Keratinocyte (primary cell): Measurements from ENCODE around the gene RRAD. TPM values are rescaled to one million over a fixed set of nuclear protein-coding genes. Genes with fewer than 3 reads are reported as not detected.

Experiments
- DNase-seq: peaks from one replicate; pipeline ENCODE4 v3.0.0-alpha.2; 2011; ENCODE audit warnings: low read depth, missing footprints, low spot score
- FAIRE-seq: peaks from 2 replicates; lab custom pipeline; 2011; peaks lifted over from hg19 to GRCh38; lab: Jason Lieb, UNC
- H2AFZ ChIP-seq: 2 replicates; pipeline ENCODE4 v1.6.0; 2012; ENCODE audit warnings: low read length, control low read depth, inconsistent platforms; ENCODE audit not compliant: control insufficient read depth
- H3K27ac ChIP-seq: 2 replicates; pipeline ENCODE4 v1.5.1; 2011; ENCODE audit warnings: low read length; ENCODE audit not compliant: control insufficient read depth, insufficient read depth
- H3K27me3 ChIP-seq: 3 replicates; pipeline ENCODE4 v1.6.0; 2011; ENCODE audit warnings: low read length; ENCODE audit not compliant: control insufficient read depth, insufficient read depth; ENCODE audit errors: extremely low read depth
- H3K36me3 ChIP-seq, 2 experiments: 2 replicates in 1 of 2; 3 replicates in 1 of 2; pipeline ENCODE4 v1.5.1; 2011; ENCODE audit warnings: low read length in 2 of 2, mild to moderate bottlenecking in 1 of 2; ENCODE audit not compliant: control insufficient read depth in 2 of 2, insufficient read depth in 2 of 2; ENCODE audit errors: extremely low read depth in 1 of 2
- H3K4me1 ChIP-seq: 3 replicates; pipeline ENCODE4 v1.5.1; 2011; ENCODE audit warnings: low read length; ENCODE audit not compliant: control insufficient read depth, insufficient read depth; ENCODE audit errors: extremely low read depth
- H3K4me2 ChIP-seq: 3 replicates; pipeline ENCODE4 v1.6.0; 2011; ENCODE audit warnings: low read depth, low read length; ENCODE audit not compliant: control insufficient read depth, insufficient read depth; ENCODE audit errors: extremely low read depth
- H3K4me3 ChIP-seq, 3 experiments: fragments of 200-600 bp in 1 of 3; sonication (generic) in 1 of 3; 2 replicates in 2 of 3; 3 replicates in 1 of 3; pipeline ENCODE4 v1.5.1; 2011 to 2016; ENCODE audit warnings: low read length in 3 of 3, mild to moderate bottlenecking in 3 of 3, control low read depth in 2 of 3, inconsistent platforms in 1 of 3, low read depth in 1 of 3, mixed read lengths in 1 of 3, mixed run types in 1 of 3, moderate library complexity in 1 of 3; ENCODE audit not compliant: control insufficient read depth in 2 of 3, insufficient read depth in 2 of 3; ENCODE audit errors: extremely low read depth in 1 of 3
- H3K79me2 ChIP-seq: 2 replicates; pipeline ENCODE4 v1.6.0; 2012; ENCODE audit warnings: low read length; ENCODE audit not compliant: control insufficient read depth, insufficient read depth
- H3K9ac ChIP-seq: 3 replicates; pipeline ENCODE4 v1.6.0; 2011; ENCODE audit warnings: low read length; ENCODE audit not compliant: control insufficient read depth, insufficient read depth; ENCODE audit errors: extremely low read depth
- H3K9me1 ChIP-seq: 3 replicates; pipeline ENCODE4 v1.6.0; 2011; ENCODE audit warnings: low read length; ENCODE audit not compliant: control insufficient read depth, insufficient read depth; ENCODE audit errors: extremely low read depth
- H3K9me3 ChIP-seq: 2 replicates; pipeline ENCODE4 v1.5.1; 2012; ENCODE audit warnings: low read depth, low read length; ENCODE audit not compliant: control insufficient read depth
- H4K20me1 ChIP-seq: 3 replicates; pipeline ENCODE4 v1.6.0; 2011; ENCODE audit warnings: low read length; ENCODE audit not compliant: control insufficient read depth, insufficient read depth; ENCODE audit errors: extremely low read depth
- EZH2 ChIP-seq: IDR thresholded peaks from one replicate; pipeline ENCODE4 v1.6.1; 2012; ENCODE audit warnings: inconsistent platforms, mild to moderate bottlenecking, low read length, moderate library complexity
- dilution Hi-C: fragments of 300-500 bp; cut with MboI; formaldehyde crosslinking; loops from one replicate; pipeline ENCODE4 v1.7.0; 2020; ENCODE audit warnings: low sequenced_read_pairs; ENCODE audit not compliant: extremely low pct_ligation_motif_present
- polyA plus RNA-seq, 5 experiments: library from polyadenylated mRNA; depleted of rRNA in 3 of 5; stranded (reverse) in 3 of 5; stranded (forward) in 1 of 5; unstranded in 1 of 5; fragments of >200 nt; gene quantifications; 1 replicate in 1 of 5; 2 replicates in 3 of 5; 3 replicates in 1 of 5; pipeline versions ENCODE4 v1.2.1 to v1.2.3, GENCODE V29; 2011 to 2012; ENCODE audit warnings: missing spikeins in 2 of 5, low read depth in 1 of 5, low replicate concordance in 1 of 5
- TF ChIP-seq, protein P1 (sequence below), 3 experiments: IDR thresholded peaks in 1 of 3; conservative IDR thresholded peaks in 1 of 3; optimal IDR thresholded peaks in 1 of 3; 2 replicates in 2 of 3; 3 replicates in 1 of 3; pipeline versions ENCODE3 to v1.5.1; 2011; ENCODE audit warnings: low read length in 3 of 3, mild to moderate bottlenecking in 3 of 3, moderate library complexity in 2 of 3, control low read depth in 1 of 3, inconsistent platforms in 1 of 3; ENCODE audit not compliant: insufficient read depth in 2 of 3; ENCODE audit errors: extremely low read depth in 1 of 3

The RRAD gene
- polyA plus RNA-seq, 1 donor (not counting 4 experiments of a cell fraction or from before 2014, with no cell fraction given): 2.7 TPM

DNA sequence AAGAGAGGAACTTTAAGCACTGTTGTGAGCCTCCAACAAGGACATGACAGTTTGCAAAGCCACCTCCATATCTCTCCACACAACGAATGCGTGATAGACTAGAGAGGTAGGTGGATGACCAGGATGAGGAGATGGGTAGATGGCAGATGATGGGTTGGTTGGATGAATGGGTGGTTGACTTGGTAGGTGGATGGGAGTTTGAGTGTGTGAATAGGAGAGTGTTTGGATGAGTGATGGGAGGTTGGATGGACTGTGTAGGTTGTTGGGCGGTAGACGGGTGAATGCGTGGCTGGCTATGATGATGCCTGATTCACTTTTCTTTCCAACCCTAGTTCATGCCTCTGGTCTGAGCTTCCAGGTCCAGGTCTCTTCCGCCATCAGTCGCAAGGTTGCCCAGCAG is 10.8 kb downstream of the RRAD start:
- dilution Hi-C loops: no loop called here
- H3K9me3 ChIP-seq: no peaks in the 10 kb centered on the region
- no peak overlapping the region for H3K9ac ChIP-seq
- H3K4me1 ChIP-seq: peaks cover 16% of the 10 kb centered on the region
- FAIRE-seq: no peak
- TF ChIP-seq, protein P1, sequence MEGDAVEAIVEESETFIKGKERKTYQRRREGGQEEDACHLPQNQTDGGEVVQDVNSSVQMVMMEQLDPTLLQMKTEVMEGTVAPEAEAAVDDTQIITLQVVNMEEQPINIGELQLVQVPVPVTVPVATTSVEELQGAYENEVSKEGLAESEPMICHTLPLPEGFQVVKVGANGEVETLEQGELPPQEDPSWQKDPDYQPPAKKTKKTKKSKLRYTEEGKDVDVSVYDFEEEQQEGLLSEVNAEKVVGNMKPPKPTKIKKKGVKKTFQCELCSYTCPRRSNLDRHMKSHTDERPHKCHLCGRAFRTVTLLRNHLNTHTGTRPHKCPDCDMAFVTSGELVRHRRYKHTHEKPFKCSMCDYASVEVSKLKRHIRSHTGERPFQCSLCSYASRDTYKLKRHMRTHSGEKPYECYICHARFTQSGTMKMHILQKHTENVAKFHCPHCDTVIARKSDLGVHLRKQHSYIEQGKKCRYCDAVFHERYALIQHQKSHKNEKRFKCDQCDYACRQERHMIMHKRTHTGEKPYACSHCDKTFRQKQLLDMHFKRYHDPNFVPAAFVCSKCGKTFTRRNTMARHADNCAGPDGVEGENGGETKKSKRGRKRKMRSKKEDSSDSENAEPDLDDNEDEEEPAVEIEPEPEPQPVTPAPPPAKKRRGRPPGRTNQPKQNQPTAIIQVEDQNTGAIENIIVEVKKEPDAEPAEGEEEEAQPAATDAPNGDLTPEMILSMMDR (optimal IDR thresholded peaks at IDR 0.05 in 1 of 3, IDR thresholded peaks at IDR 0.05 in 1 of 3, conservative IDR thresholded peaks at IDR 0.05 in 1 of 3; ENCODE audit: extremely low read depth in 1 of 3, insufficient read depth in 2 of 3, low read length in 3 of 3): no peak
- no peak for TF ChIP-seq EZH2
- no peaks in the 10 kb centered on the region for H3K79me2 ChIP-seq
- no peak overlapping the region for H3K4me2 ChIP-seq
- DNase-seq: no peak
- H3K4me3 ChIP-seq: no peak overlapping the region
- no peak overlapping the region for H2AFZ ChIP-seq
- no peaks in the 10 kb centered on the region for H3K27me3 ChIP-seq
- no peaks in the 10 kb centered on the region for H3K36me3 ChIP-seq
- H3K27ac ChIP-seq: no peak overlapping the region
- no peaks in the 10 kb centered on the region for H4K20me1 ChIP-seq
- H3K9me1 ChIP-seq: no peaks in the 10 kb centered on the region

DNA sequence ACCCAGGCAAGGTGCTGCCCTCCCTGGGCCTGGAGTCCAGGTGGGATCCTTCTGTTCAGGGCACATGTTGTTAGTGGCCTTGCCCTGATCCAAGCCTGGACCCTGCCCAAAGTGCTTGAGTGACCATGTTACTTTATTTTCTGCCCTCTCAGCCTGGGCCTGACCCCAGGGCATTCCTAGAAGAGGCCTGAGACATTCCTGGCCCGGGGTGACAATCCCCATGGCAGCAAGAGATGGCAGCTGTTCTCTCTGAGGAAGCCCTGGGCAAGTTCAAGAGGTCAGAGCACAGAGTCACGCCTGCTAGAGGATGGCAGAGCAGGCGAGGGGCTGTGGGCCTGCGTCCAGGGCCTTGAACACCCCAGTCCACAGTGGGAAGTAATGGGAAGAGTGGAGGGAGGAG is 11.6 kb downstream of the RRAD start:
- Histone ChIP-seq H3K4me1 (peaks cover 13% of the 10 kb centered on the region), H3K4me2 (no peak overlapping the region), H3K9me1 (no peaks in the 10 kb centered on the region), H3K36me3 (no peaks in the 10 kb centered on the region), H2AFZ (no peak overlapping the region), H4K20me1 (no peaks in the 10 kb centered on the region), H3K79me2 (no peaks in the 10 kb centered on the region), H3K27me3 (no peaks in the 10 kb centered on the region), H3K9ac (no peak overlapping the region), H3K9me3 (no peaks in the 10 kb centered on the region), H3K27ac (no peak overlapping the region), H3K4me3 (no peak overlapping the region)
- TF ChIP-seq, protein P1 (optimal IDR thresholded peaks at IDR 0.05 in 1 of 3, IDR thresholded peaks at IDR 0.05 in 1 of 3, conservative IDR thresholded peaks at IDR 0.05 in 1 of 3; ENCODE audit: extremely low read depth in 1 of 3, insufficient read depth in 2 of 3, low read length in 3 of 3): no peak
- no peak for TF ChIP-seq EZH2
- FAIRE-seq: no peak
- dilution Hi-C loops: no loop called here
- no peak for DNase-seq
